HG02571 (cell line): ENCODE data around the gene CABP1.
"Not testable (repeated sequence)": the region's sequence is repeated elsewhere in the genome, so short reads cannot be mapped to it uniquely, and the experiment has no call there.

ENCODE experiments used
- ATAC-seq: cut with Tn5 transposase; IDR thresholded peaks from one replicate; pipeline ENCODE4 v1.9.1; 2021; ENCODE audit warnings: mild to moderate bottlenecking, moderate library complexity; ENCODE audit not compliant: unreplicated experiment

Gene CABP1

DNA sequence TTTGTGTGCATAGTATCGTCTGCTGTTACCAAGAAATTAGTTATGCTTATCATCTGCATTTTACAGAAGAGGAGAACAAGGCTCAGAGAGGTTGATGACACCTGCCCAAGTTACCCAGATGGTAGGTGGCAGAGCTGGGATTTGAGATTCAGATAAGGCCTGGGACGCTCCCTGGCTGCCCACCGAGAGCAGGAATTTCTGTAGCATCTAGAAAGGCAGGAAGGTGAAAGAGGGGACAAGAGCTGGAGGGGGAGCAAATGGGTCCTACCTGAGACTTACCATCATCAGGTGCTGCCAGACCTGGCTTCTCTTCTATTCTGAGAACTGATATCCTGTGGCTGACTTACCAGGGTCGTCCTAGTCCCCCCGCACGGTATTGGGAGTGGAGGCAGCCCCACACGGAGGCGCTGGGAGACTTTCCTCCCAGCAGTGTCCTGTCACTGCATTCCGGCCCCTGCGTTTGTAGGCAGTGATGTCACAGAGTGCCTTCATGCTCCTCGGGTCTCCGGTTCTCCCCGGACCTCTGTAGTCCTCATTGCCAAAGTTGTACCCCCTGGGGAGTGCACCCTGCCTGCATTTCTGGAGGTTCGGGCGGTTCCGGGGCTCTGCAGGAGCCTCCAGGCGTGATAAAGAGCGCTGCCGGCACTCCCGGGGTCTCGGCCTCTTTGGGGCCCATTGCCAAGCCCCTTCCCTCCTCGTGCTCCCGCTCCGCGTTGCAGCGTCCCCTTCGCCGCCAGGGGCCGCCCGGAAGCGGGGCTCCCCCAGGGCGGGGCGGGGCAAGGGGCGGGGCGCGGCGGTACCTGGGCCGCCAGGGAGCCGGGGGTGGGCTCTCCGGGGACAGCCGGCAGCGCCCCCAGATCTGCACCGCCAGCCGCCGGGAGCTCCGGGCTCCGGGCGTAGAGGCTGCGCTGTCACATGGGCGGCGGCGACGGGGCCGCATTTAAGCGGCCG is at the start of gene CABP1:
Gene CABP1, plus strand, starts transcription at position 856 of the 951 bp plus-strand sequence. Its CDS starts 60 bp downstream, at position 916.
- ATAC-seq: peak; percentile 63

DNA sequence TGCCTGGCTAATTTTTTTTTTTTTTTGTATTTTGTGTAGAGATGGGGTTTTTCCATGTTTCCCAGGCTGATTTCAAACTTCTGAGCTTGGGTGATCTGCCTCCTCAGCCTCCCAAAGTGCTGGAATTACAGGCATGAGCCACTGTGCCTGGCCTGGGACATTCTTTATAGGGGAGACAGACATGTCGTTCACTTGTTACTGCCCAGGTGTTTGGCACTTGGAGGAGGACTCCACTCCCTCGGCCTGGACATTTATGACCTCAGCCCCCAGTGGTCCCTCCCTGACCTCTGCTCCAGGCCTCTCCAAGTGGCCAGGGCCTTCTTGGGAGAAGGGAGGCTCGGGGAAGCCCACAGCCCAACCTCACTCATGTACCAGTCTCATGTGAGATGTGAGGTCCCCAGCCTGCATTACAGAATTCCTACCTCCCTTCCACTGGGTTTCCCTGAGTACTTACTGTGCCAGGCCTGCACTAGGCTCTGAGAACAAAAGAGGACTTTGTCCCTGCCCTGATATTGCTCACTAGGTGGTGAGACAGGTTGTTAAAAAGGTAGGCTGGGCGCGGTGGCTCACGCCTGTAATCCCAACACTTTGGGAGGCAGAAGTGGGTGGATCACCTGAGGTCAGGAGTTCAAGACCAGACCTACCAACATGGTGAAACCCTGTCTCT is 49.6 kb upstream of the CABP1 start:
- no peak for ATAC-seq

DNA sequence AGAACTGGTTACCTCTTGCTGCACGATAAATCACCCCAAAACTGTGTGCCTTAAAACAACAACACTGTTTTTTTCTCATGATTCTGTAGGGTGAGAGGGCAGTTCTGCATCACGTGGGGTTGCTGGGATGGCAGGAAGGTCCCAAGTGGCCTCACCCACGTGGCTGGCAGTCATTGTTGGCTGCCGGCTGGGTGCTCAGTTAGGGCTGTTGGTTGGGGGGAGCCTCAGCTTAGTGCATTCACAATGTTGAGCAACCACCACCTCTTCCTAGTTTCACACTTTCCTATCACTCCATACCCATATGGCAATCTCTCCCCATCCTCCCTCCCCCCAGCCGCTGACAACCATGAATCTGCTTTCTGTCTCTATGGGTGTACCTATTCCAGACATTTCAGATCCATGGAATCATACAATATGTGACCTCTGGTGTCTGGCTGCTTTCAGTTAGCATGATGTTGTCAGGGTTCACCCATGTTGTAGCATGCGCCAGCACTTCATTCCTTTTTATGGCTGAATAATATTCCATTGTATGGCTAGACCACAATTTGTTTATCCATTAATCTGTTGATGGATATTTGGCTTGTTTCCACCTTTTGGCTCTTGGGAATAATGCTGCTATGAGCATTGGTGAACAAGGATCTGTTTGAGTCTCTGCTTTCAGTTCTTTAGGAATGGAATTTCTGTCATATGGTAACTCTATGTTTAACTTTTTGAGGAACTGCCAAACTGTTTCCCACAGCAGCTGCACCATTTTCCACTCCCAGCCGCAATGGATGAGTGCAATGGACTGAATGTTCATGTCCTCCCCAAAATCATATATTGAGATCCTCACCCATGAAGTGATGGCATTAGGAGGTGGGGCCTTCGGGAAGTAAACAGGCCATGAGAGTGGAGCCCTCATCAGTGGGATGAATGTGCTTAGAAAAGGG is 48.0 kb upstream of the CABP1 start:
- no peak for ATAC-seq

DNA sequence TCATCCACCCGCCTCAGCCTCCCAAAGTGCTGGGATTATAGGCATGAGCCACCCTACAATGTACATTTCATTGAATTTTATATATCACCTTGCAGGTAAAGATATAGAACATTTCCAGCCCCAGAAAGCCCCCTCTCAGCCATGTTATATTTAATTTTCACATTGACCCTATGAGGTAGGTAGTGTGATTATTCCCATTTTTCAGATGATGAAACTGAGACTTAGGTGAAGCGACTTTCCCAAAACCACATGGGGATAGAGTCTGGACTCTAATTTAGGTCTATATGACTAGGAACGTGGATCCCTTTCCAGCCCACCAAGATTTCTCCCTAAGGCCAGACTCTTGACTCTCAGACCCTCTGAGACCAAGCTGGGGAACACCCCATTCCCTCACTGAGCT is 43.5 kb upstream of the CABP1 start:
- ATAC-seq: no peak

DNA sequence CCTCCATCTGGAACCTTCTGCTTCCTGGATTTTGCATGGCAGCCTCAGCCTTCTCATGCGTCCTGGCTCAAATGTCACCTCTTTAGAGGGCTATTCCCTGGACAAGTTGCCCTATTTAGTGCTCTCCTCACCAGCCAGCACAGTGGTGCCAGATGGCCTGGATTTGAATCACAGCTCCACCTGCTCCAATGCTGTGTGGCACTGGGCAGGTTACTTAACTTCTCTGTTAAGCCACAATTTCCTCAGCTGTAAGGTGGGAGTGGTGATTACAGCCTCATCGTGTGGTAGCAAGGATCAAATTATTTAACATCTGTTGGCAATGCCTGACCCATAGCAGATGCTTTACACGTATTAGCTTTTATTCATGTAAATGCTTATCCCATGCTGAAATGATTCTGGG is 42.6 kb upstream of the CABP1 start:
- ATAC-seq: no peak

DNA sequence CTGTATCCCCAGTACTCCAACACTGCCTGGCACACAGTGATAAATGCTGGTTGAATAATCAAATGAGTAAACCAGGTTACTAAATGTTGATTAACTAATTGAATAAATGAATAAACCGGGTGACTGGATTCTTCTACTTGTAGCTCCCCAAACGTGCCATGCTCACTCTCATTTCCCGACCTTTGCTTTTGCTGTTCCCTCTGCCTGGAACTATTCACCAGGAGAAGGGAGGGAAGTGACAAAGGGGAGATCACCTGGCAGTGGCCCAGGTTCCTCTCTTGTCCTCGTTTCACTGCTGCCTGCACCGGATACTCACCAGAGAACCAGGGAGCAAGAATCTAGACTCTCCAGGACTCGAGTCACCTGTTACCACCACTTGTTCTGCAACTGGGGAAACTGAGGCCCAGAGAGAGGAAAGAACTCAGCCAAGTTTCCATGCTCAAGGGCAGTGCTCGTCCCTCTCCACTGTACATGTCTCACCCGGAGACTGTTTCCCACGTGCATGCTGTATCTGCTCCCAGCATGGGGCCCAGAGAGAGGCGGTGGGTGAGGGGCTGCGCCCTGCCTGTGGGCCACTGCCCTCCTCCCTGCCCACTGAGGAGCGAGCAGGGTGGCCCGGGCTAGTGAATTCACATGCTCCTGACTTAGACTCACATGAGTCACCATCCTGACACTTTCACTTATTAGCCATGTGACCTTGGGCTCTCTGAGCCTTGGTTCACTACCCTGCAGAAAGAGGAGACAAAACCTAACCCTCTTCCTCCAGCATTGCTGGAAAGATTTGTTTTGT is 41.6 kb upstream of the CABP1 start:
- no peak for ATAC-seq

DNA sequence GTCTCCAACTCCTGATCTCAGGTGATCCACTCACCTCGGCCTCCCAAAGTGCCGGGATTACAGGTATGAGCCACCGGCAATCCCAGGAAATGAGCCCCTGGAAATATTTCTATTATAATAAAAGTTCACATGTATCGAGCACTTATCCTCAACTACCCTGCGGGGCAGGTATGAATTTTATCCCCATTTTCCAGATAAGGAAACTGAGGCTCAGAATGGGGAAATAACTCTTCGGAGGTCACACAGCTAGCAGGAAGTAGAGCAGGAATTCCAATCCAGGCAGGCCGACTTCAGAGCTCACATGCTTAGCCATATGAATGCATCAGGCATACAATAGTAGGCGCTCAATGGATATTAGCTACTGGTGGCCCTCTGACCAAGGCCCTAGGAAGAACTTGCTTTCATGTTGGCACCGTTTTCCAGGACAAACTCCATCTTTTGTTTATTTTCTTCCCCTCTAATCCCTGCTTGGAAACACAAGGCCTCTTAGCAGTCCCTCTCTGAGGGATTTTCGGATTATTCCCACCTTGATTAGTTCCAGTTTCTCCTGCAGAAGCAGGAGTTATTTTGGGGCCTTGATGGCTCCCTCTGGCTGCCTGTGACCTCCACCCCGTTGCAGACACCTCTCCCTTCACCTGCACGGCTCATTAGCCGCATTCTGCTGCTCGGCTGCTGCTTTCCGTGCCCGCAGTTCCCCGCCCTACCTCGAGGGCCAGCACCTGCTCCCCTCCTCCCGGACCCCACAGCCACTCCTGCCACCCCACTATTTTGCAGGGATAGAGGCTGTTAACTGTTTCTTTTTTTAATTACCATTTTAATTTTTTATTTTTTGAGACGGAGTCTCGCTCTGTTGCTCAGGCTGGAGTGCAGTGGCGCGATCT is 40.5 kb upstream of the CABP1 start:
- no peak for ATAC-seq

DNA sequence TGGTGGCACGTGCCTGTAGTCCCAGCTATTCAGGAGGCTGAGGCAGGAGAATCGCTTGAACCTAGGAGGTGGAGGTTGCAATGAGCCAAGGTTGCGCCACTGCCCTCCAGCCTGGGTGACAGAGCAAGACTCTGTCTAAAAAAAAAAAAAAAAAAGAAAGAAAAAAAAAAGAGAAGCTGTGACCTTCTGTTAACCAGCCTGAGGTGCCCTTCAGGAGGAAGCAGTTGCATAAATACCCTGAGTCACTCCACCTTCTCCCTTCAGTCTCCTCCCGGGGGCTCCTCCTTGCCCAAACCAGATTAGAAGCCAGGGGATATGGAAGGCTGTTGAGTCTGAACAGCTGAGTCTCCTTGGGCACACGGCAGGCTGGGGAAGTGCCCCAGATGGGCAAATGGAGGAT is 38.0 kb upstream of the CABP1 start:
- ATAC-seq: not testable (repeated sequence)

DNA sequence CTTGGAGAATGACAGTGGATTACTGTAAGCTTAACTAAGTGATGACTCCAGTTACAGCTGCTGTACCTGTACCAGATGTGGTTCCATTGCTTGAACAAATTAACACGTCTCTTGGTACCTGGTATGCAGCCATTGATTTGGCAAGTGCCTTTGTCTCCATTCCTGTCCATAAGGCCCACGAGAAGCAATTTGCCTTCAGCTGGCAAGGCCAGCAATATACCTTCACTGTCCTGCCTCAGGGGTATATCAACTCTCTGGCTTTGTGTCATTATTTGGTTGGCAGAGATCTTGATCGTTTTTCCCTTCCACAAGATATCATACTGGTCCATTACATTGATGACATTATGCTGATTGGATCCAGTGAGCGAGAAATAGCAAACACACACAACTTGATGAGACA is 29.9 kb upstream of the CABP1 start:
- no peak for ATAC-seq

DNA sequence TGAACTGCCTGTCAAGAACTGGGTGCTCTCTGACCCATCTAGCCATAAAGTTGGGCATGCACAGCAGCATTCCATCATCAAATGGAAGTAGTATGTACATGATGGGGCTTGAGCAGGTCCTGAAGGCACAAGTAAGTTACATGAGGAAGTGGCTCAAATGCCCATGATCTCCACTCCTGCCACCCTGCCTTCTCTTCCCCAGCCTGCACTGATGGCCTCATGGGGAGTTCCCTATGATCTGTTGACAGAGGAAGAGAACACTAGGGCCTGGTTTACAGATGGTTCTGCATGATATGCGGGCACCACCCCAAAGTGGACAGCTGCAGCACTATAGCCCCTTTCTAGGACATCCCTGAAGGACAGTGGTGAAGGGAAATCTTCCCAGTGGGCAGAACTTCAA is 28.9 kb upstream of the CABP1 start:
- ATAC-seq: not testable (repeated sequence)

DNA sequence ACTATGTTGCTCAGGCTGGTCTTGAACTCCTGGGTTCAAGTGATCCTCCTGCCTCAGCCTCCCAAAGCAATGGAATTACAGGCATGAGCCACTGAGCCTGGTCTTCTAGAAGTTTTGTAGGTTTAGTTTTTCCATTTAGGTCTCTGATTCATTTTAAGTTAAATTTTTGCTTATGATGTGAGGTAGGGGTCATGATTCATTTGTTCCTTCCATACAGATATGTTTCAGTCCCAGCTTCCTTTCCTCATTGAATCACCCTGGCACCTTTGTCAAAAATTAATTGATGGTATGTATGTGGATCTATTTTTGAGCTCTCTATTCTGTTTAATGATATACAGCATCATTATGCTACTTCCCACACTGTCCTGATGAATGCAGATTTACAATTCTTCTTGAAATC is 25.6 kb upstream of the CABP1 start:
- no peak for ATAC-seq

DNA sequence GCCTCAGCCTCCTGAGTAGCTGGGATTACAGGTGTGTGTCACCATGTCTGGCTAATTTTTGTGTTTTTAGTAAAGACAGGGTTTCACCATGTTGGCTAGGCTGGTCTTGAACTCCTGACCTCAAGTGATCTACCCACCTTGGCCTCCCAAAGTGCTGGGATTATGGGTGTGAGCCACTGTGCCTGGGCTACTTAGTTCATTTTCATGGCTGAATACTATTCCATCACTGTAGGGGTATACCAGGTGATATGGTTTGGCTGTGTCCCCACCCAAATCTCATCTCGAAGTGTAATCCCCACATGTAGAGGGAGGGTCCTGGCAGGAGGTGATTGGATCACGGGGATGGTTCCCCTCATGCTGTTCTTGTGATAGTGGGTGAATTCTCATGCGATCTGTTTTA is 23.2 kb upstream of the CABP1 start:
- ATAC-seq: not testable (repeated sequence)

DNA sequence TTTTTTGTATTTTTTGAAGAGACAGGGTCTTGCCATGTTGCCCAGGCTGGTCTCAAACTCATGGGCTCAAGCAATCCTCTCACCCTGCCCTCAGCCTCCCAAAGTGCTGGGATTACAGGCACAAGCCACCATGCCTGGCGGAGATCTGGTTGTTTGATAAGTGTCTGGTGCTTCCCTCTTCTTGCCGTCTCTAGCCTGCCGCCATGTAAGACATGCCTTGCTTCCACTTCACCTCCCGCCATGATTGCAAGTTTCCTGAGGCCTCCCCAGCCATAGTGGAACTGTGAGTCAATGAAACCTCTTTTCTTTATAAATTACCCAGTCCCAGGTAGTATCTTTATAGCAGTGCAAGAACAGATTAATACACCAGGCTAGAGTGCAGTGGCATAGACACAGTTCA is 22.7 kb upstream of the CABP1 start:
- not testable (repeated sequence) for ATAC-seq

DNA sequence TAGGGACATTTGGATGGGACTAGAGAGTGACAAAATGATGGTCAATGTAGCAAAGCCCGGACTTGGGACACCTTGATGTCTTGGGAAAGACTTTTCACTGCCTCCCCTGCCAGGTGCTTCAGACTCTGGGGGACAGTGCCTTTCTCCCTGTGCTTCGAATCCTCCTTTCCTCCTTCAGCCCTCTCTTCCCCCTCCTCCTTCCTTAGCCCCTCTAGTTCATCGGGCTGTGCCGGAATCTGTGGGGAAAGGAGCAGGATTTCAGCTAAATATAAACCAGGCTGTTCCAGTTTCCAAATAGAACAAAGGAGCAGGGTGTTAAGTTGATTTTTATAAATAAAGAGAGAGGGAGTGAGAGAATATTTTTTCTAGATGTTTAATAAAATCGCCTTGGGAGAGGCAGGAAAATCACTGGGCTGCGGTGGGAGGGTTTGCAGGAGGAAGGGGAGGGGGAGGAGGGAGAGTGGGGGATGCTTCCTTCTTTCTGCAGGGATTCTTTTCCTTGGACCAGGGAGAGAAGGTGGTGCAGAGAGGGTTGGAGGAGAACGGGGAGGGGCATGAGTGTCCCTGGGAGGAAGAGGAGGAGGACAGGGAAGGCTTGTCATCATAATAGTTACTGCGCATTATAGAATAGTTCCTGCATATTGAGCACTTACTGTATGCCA is 21.3 kb upstream of the CABP1 start:
- no peak for ATAC-seq

DNA sequence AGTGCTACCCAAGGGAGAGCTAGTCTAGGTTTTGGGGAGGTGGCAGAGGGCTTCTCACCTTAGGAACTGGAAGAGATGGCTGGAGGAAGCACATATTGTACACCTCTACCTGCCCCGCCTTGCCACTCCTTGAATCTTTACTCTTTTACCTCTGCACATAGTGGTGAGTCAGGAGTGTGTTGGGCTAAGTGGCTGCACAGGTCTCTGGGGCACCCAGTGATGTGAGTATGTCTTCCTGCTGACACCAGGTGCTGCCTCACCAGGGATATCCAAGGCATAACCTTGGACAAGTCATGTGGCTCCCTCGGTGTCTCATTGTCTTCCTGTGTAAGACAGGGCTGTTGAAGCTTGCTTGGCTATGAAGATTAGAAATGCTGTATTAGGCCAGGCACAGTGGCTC is 19.8 kb upstream of the CABP1 start:
- no peak for ATAC-seq

DNA sequence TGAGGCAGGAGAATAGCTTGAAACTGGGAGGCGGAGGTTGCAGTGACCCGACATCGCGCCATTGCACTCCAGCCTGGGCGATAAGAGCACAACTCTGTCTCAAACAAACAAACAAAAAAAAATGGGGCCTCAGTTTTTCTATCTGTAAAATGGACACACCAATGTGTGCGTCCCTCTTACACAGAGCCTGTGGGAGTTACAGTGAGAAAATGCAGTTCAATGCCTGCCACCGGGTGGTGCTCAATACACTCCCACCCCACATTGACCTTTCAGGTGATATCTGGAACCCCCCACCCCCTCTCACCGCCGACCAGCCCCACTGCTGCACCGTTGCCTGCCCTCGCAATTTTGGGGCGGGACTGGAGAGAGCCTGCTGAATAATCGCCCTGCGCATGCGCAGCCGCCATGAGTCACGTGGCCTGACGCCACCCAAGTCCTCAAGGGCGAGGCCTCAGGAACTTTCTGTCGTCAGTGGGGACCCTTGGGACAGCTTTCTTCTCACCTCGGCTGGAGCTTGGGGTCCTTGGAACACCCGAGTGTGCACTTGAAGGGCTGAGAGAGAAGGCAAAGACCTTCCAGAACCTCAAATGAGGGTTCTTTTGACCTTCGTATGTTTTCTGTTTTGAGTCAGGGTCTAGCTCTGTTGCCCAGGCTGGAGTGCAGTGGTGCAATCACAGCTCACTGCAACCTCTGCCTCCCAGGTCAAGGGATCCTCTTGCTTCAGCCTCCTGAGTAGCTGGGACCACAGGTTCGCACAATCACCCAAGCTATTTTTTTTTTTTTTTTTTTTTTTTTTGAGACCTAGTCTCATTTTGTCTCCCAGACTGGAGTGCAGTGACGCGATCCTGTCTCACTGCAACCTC is 14.6 kb upstream of the CABP1 start:
- no peak for ATAC-seq

DNA sequence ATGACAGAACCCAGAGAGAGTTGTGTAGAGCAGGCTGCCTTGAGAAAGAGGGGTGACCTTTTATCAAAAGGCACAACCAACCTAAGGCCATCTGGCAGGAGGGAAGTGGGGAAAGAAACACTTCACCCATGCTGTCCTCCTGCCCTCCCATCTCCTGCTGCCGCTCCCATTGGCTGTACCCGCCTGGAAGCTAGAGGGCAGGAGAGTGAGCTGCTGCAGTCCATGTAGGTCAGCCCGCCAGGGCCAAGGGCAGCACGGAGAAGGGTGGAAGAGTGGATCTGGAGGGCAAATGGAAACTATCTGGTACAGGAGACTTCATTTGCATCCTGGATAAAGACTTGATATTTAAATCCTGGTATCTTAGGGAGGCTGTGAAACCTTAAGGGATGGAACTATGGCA is 11.5 kb upstream of the CABP1 start:
- ATAC-seq: no peak
